NCI-H1092 (cell line): ENCODE data around the gene GRID2.

ENCODE experiments used
- DNase-seq: peaks from one replicate; lab custom pipeline; 2025; lab: John Stamatoyannopoulos, UW

The GRID2 gene

DNA sequence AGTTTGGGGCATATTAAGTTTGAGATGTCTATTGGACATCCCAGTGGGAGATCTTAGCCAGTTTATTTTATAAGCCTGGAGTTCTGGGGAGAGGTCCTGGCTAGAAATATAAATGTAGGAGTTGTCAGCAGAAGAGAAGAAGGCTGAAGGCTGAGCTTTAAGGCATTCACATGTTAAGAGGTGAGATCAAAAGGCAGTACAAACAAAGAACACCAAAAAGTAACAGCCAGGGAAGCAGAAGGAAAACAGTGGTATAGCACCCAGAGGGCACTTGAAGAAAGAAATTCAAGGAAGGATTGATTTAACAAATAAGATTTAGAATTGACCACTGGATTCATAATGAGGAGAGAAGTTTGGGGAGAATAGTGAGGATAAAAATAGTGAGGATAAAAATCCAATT lies 1383.5 kb downstream of the GRID2 start:
- DNase-seq: no peak

DNA sequence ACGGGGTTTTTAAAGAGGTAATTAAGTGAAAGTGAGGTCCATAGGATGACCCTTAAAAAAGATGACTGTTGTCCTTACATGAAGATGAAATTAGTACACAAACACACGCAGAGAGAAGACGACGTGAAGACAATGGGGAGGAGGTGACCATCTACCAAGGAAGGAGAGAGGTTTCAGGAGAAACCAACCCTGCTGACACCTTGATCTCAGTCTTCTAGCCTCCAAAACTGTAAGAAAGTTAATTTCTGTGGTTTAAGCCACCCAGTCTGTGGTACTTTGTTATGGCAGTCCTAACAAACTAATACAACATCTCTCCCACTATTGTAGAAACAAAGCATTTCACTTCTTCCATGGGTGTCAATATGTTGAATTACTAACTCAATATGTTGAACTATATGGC lies 1385.2 kb downstream of the GRID2 start:
- DNase-seq: no peak

DNA sequence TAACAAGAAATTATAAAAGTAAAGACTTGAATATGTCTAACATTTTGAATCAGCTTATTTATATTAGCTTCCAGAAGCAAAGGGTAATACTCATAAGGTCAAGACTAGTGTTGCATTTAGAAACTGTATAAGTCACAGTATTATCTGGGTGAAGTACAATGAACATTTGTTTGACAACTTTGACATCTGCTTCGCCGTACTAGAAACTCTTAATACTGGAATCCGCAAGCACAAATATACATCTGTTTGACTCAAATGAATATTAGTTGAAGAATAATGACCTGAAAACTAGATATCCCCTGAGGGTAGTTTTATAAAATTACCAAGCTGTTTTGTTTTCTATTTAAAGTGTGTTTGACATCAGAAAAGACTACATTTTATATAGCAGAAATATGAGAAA lies 1389.4 kb downstream of the GRID2 start:
- no peak for DNase-seq

DNA sequence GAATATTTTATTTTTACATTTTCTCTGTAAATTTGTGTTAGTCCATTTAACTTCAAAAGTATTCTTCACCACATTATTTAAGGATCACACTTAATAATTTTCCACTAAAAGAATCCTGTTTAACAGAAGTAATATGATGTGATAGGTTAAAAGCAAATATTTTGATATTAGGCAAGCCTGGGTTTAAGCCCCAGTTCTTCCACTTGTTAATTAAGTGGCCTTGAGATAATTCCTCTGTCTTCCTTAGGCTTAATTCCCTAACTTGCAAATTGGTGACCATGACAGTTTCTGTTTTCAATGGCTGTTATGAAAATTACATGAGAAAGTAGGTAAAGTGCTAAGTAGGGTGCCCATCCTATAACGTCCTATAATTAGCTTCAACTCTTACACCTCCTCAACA lies 1394.9 kb downstream of the GRID2 start:
- no peak for DNase-seq

DNA sequence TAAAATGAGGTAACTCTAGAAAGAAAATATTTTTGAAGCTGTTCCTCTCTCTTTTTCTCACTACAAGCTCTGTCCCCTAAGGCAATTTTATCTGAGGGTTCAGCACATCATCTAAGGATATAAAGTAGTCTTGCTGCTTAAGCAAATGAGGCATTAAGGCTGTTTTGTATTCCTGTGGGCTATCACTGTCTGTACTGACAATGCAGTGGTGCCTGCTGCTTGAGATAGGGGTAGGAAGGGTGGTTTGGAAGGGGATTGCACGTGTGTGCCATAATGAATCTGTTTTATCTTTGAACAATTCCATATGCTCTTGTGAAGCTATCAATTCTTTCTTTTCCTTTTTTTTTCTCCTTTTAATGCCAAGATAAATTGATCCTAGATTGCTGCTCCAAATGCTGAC lies 1396.8 kb downstream of the GRID2 start:
- no peak for DNase-seq

DNA sequence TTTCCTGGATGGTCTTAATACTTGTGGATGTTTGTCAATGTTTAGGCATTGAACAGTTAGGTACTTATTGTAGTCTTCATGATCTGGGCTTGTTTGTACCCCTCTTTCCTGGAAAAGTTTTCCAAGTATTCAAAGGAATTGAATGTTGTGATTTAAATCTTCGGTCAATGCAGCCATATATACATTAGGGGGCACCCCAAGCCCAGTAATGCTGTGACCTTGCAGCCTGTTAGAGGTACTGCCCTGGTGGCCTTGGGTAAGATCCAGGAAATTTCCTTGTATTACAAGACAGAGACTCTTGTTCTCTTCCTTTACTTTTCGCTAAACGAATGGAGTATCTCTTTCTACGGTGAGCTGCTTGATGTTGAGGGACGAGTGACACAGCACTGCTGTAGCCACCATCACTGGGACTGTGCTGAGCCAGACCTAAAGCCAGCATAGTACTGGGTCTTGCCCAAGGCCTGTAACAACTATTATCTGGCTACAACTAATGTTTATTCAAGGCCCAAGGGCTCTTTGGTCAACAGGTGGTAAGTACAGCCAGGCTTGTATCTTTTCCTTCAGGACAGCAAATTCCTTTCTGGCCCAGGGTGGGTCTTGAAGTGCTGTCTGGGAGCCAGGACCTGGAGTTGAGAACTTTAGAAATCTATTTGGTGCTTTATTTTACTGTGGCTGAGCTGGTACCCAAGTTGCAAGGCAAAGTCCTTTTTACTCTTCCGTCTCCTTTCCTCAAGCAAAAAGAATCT lies 1406.5 kb downstream of the GRID2 start:
- no peak for DNase-seq

DNA sequence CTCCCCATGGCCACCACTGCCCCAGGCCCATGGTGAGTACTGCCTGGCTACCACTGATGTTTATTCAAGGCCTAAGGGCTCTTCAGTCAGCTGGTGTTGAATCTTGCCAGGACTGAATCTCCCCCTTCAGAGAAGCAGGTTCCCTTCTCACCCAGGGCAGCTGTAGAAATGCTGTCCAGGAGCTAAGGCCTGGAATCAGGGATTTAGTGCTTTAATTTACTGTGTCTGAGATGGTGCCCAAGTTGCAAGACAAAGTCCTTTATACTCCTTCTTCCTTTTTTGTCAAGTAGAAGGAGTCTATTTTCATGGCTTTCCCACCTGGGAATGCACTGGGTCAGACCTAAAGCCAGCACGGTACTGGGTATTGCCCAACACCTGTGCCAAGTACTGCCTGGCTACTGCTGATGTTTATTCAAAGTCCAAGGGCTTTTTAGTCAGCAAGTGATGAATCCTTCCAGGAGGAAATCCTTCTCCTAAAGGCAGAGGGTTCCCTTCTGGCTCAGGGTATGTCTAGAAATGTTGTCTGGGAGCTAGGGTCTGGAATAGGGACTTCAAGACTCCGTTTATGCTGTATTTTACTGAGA lies 1407.2 kb downstream of the GRID2 start:
- DNase-seq: no peak

GRCh38 chr4:93718233-93718632 lies 1414.5 kb downstream of the GRID2 start:
- DNase-seq: no peak

GRCh38 chr4:93719552-93719951 lies 1415.8 kb downstream of the GRID2 start:
- no peak for DNase-seq

GRCh38 chr4:93722446-93722845 lies 1418.7 kb downstream of the GRID2 start:
- DNase-seq: no peak

DNA sequence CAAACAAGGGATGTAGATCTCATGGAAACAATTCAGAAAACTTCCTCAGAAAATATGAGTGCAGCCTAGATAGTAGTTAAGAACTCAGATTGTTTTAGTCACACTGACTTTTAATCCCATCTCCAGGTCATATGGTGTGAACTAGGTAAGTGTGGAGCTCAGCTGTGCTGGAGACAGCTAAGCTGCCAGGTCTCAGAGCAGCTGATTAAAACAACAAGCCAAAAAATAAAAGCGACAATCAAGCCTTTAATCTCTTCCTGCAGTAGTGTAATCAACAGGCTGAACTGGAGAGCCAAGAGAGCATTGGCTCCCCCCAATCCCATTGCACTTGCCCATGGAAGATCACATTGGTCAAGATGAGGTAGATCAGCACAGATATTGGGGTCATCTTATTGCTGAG lies 1426.5 kb downstream of the GRID2 start:
- no peak for DNase-seq

DNA sequence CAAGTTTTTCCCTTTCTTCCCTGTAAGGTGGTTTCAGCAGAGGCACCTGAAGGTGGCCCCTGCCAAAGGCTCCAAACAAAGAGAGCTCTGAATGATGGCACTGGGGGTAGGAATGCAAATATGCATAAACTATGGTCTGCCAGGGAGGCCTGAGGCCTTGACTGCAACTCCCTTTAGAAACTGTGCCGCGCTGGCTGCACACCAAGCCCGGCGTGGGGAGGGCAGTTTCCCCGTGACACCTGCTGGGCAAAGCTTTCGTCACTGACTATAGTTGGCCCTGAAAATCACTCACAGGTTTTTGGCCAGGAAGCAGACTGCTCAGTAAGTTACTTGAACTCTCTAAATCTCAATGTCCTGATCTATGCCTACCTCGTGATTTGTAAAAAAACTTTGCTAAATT lies 1427.0 kb downstream of the GRID2 start:
- no peak for DNase-seq

DNA sequence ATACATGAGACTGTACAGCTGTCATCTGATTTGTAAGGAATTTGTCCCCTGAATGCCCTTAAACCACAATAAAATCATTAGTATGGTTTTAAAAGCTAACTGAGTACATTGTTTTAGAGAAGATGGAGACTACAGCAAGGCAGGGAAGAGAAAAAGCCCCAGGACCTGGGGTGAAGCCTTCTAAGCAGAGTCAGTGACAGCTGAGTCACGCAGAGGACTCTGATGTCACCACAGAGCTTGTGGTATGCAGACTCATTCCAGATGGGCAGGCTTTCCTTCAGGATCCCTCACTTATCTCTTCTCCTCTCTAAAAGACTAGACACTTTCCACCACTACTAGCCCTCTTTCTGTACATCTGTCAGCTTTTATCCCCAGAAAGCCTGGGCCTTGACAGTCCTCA lies 1427.7 kb downstream of the GRID2 start:
- no peak for DNase-seq

DNA sequence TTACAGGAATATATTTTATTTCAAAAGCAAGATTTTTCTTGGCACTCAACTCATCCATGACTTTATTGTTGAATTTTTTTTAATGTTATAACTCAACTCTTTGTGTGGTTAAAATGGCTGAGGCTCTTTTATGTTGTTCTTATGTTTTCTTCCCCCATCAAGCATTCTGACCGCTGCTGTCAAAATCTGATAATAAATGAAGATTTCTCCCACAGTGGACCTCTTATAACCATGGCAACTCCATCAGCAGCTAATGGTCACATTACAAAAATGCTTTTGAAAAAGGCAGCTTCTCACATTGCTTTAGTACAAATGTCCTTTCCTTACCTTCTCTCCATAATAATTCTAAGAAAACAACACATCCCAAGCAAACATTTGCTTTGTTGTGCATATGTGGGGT lies 1428.7 kb downstream of the GRID2 start:
- DNase-seq: no peak

GRCh38 chr4:93740890-93741289 lies 1437.1 kb downstream of the GRID2 start:
- no peak for DNase-seq

DNA sequence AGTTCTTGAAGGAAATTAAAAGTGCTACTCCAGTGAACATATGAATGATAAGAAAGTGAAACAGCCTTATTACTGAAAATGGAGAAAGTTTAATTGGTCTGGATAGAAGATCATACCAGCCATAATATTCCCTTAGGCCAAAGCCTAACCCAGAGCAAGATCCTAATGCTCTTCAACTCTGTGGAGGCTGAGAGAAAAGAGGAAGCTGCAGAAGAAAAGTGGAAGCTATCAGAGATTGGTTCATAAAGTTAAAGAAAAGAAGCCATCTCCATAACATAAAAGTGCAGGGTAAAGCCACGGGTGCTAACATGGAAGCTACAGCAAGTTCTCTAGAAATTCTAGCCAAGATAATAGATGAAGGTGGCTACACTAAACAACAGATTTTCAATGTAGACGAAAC lies 1439.3 kb downstream of the GRID2 start:
- no peak for DNase-seq

- DNase-seq: no peak
Measured at GRCh38 chr4:93743635-93744034, 1439.9 kb downstream of the GRID2 start.

- DNase-seq: no peak
Measured at GRCh38 chr4:93744961-93745360, 1441.2 kb downstream of the GRID2 start.

- no peak for DNase-seq
Measured at GRCh38 chr4:93746031-93746430, 1442.3 kb downstream of the GRID2 start.

- no peak for DNase-seq
Measured at GRCh38 chr4:93747220-93747619, 1443.5 kb downstream of the GRID2 start.

- no peak for DNase-seq
Measured at GRCh38 chr4:93748373-93749291, 1444.9 kb downstream of the GRID2 start.

DNA sequence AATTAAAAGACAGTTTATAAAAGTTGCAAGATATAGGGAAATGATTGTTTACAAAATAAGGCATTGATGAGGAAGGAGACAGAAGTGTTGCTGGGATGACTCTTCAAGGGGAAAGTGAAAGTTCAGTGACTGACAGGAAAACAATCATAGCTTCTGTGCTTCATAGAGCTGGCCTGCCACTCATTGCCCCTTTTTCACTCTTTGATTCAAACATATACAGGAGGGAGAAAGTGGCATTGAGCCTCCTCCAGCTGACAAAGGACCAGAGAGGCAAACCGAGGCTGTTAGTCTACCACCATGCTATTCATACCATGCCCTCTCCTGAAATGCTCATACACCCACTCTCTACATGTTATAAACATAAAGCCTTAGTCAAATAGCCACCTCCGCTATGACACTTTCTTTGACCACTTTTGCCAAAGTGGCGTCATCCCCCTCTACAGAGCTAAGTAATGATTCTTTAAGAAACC lies 1445.6 kb downstream of the GRID2 start:
- no peak for DNase-seq

DNA sequence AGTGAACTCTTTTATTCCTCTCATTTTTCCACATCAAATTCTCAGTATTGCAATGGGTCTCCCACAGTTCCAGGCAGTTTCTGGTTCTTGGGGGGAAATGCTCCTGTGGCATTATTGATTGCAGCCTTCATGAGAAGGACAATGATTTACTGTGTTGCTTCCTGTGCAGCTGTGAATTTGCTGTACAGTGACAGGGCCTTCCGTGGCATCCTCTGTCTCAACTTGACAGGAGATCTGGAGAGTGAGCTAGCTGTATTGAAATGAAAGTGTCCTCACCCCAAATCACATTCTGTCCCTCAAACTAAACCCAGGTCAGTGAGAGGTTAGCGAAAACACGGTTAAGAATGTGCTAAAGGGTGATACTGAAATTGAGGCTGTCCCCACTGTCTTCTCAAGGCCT lies 1447.6 kb downstream of the GRID2 start:
- DNase-seq: no peak
